Stimulated activated CD4-positive, alpha-beta T cell treated with anti-CD3 and anti-CD28 coated beads, Interleukin-4, amount 100 ng/mL, for 24 hours (primary cell): ENCODE data around the gene TMEM50B.
"Not testable (repeated sequence)": the region's sequence is repeated elsewhere in the genome, so short reads cannot be mapped to it uniquely, and the experiment has no call there.

ENCODE experiments used
- DNase-seq: peaks from one replicate; pipeline ENCODE4 v3.0.0-alpha.2; 2020

Gene TMEM50B

DNA sequence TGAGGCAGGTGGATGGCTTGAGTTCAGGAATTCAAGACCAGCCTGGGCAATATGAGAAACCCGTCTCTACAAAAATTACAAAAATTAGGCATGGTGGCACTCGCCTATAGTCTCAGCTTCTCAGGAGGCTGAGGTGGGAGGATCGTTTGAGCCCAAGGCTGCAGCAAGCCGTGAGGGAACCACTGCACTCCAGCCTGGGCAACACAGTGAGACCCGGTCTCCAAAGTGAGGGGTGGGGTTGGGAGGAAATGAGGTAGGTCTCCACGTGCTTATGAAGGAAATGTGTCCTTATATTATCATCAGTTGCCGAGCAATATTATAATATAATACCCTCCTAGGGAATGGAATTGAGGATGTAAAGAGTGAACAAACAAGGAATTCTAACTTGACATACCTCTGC is 2.7 kb downstream of the TMEM50B start:
- DNase-seq: no peak

DNA sequence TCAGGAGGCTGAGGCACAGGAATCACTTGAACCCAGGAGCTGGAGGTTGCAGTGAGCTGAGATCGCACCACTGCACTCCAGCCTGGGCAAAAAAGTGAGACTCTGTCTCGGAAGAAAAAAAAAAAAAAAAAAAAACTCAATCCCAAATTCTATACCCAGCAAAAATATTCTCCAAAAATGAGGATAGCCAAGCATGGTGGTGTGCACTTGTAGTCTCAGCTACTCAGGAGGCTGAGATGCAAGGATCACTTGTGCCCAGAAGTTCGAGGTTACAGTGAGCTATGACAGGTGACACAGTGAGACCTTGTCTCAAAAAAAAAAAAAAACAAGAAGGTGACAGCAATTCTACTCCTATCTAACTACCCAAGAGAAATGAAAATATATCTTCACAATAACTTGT is 6.4 kb downstream of the TMEM50B start:
- DNase-seq: no peak

DNA sequence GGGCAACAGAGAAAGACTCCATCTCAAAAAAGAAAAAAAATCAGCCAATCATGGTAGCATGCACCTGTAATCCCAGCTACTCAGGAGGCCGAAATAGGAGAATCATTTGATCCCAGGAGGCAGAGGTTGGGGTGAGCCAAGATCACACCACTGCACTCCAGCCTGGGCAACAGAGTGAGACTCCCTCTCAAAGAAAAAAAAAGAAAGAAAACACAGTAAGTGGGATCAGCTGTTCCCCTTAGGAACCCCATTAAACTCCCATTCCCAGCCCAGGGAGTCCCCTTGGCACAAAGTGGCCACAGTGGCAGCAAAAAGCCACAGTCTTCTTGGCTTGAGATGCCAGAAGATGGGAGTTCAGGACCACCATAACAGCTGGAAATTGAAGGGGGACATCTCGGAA is 9.1 kb downstream of the TMEM50B start:
- no peak for DNase-seq

DNA sequence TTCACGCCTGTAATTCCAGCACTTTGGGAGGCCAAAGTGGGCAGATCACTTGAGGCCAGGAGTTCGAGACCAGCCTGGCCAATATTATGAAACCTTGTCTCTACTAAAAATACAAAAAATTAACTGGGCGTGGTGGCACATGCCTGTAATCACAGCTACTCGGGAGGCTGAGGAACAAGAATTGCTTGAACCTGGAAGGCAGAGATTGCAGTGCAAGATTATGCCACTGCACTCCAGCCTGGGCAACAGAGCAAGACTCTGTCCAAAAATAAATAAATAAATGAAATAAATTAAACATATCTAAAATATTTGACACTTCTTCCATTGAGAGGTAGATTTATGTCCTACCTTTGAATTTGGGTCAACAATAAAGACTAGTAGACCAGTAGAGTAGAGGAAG is 10.6 kb downstream of the TMEM50B start:
- DNase-seq: not testable (repeated sequence)

DNA sequence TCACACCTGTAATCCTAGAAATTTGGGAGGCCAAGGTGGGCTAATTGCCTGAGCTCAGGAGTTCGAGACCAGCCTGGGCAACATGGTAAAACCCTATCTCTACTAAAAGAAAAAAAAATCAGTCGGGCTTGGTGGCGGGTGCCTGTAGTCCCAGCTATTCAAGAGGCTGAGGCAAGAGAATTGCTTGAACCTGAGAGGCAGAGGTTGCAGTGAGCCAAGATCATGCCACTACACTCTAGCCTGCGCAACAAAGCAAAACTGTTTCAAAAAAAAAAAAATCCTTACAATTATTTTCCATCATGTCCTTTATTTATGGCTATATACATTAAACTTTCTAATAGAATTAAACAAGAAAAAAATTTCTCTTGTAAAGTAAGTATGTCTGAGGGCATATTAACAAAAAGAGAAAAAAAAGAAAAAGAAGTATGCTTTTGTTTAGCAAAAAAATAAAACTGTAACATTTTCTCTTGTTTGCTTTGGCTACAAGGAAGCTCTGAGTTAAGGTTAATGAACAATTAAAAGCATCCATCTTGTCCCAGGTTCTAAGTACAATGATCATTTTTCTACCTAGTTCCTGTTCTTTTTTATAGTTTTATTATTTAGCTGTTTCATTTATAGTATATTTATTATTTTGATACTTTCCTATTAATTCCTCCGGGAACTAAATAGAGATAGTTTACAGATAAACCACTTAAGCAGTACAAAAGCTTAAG is 18.1 kb downstream of the TMEM50B start:
- no peak for DNase-seq

DNA sequence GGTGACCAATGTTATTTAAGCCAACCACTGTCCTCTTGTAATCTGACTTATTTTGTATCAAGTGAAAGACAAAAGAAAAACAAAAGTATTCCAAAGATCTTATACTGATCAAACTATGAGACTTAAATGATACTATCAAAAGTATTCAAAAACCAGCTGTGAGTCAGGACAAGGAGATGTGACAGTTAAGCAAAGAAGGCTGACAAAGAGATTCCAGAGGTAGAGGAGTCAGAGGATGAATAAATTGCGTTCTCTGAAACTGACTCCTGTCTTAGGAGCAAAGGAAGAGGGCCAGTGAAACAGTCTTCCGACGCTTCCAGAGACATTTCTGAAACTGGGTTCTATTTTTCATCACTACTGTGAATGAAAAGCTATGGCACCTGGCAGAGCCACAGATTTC is 20.9 kb downstream of the TMEM50B start:
- no peak for DNase-seq

DNA sequence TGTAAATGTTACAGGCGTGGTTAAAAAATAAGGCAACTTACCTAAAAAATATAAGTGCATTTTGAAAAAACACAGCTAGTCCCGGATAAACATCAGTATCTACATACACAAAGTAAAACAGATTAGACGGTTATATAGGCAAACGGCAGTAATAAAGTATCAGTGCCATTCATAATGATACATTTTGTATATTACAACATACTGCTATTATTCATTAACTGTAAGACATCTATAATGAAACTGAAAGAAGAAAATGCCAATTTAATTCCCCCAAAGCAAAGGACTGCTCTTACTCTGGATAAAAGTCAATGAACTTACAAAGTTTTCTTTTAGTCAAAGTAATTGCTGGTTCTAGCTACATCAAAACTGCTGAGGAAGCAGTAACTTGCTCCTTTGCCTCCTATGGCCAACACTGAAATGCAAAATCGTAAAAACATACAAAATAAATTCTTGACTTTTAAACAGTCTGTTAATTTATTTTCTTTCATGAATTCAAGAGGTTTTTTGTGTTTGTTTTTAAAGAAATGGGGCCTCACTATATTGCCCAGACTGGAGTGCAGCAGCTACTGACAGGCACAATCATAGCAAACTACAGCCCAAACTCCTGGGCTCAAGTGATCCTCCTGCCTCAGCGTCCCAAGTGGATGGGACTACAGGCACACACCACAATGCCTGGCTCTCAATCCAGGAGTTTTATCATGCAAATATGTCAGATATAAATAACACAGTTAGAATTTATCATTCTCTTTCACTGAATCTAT is 23.9 kb downstream of the TMEM50B start:
- DNase-seq: no peak

DNA sequence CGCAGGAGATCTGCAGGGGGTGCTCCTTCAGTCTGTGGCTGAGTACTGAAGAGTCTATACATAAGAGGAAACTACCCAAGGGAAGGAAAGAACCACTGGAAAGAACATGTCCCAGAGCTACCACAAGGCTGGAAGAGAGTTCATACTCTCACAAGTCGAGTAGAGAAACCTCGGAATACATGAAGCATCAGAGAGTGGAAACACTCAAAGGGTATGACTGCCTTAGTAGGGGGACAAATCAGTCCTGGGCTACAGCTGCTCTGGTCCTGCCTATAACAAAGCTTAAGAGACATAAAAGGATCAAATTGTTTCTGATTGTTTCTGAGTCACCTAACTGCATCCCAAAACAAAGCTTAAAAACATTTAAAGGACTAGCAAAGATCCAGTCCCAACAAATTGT is 27.4 kb downstream of the TMEM50B start:
- DNase-seq: no peak

DNA sequence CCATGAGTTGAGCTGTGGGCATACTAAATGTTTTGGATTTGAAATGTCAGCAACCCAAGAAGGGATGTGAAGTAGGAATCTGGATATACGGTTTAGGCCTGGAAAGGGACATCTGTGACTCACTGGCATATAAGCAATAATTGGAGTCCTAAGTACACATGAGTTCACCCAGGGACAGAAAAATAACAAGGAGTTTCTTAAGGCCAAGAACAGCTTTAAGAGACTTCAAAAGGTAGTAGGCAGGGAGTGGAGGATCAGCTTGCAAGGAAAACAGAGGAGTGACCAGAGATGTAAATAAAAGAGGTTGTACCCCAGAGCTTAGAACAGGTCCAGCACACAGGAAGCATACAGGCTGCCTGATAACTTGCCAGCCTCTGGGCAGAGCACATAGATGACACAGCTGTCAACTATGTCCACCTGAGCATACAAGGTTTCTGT is 28.1 kb downstream of the TMEM50B start:
- DNase-seq: no peak

DNA sequence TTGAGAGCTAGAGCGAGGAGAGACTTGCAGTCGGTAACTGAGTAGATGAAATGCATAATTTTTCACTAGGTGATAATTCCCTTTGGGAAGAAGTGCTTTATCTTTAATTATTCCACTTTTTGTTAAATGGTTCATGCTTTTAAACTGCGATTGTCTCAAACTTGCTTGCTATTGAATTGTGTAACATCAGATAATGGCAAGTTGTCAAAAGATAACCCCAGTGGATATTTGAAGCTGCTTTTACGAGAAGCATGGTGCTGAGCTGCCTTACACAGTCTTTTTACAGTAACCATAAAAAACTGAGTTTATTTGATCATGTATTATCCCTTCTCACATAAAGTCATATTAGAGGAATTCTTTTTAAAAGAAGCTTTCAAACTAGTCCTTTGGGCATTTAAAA is 30.2 kb downstream of the TMEM50B start:
- no peak for DNase-seq

DNA sequence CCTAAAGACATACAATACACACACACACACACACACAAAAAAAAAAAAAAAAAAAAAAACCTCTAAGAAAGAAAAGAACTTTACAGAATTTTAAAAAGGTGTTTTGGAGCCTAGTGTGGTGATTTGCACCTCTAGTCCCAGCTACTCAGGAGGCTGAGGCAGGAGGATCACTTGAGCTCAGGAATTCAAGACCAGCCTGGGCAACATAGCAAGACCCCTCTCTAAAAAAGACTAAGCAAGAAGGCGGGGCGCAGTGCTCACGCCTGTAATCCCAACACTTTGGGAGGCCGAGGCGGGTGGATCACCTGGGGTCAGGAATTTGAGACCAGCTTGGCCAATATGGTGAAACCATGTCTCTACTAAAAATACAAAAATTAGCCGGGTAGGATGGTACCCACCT is 33.2 kb downstream of the TMEM50B start:
- not testable (repeated sequence) for DNase-seq

DNA sequence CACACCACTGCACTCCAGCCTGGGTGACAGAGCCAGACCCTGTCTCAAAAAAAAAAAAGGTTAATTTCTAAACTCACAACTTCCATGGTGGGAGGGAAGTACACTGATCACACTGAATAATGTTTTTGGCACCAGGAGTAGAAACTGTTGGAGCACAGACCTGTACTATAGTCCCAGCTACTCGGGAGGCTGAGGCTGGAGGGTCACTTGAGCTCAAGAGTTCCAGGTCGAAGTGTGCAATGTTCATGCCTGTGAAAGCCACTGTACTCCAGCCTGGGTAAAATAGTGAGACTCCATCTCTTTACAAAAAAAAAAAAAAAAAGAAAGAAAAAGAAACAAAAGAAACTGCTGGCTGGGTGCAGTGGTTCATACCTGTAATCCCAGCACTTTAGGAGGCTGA is 35.3 kb downstream of the TMEM50B start:
- DNase-seq: no peak

DNA sequence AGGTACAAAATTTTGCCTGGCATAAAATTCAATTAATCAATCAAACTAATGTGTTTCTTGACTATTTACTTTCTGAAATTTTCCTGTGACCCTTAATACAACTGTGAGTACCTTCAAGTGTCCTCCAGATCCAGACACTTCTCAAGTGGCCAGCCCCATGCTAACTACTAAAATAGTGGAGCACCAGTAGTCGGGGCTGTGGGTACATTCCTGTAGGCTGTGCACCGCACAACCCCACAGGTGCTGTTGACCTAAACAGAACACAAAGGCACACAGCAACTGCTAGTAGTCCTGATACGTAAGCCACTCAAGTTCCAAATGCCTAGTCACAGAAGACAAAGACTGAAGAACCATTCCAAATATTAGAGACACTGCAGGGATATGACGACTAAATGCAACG is 36.6 kb downstream of the TMEM50B start:
- DNase-seq: no peak

DNA sequence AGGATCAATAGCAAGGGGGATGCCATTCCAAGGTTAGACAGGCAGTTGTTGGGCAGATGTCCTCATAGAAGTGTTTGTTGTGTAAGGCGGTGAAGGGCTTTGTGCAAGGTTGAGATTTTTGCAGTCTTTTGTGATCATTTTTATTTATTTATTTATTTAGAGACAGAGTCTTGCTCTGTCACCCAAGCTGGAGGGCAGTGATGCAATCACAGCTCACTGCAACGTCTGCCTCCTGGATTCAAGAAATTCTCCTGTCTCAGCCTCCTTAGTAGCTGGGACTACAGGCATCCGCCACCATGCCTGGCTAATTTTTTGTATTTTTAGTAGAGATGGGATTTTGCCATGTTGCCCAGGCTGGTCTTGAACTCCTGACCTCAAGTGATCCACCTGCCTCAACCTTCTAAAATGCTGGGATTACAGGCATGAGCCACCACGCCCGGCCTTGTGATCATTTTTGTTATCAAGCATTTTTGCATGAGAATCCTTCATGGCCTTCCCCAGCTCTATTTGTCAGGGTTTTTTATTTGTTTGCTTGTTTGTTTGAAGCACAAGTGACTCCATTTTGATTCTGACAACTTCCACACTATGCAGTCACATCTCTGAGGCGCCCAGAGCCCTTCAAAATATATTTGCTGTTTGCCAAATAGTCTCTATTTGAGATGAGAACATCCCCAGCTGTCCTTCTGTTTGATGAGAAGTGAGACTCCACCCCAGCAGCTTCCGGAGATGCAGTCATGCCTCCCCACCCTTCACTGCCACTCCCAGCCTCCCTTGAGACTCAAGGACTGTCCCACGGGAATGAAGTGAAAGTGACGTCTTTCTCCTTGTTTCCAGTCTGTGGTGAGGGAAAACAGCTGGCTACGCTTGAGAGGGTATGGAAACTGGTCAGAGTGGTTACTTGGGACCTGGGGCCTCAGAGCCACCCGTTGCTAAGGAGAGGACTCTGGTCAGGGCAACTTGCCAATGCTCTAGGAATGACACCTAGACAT is 38.0 kb downstream of the TMEM50B start:
- no peak for DNase-seq

DNA sequence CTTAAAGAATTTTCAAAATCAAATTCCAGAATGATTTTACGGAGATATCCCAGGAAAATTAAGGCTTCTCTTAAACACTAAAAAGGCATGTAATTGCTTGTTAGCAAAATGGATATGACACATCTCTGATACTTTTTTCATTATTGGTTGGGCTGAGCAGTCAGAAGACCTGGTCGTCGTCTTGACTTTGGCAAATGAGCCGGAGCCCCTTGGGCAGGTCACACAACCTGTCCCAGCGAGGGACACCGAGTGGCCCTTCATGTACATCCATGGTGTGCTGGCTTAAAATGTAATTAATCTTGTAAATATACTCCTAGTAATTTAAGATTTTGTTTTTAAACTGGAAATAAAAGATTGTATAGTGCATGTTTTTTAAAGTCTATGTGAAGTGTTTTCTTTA is 42.6 kb downstream of the TMEM50B start:
- DNase-seq: no peak

DNA sequence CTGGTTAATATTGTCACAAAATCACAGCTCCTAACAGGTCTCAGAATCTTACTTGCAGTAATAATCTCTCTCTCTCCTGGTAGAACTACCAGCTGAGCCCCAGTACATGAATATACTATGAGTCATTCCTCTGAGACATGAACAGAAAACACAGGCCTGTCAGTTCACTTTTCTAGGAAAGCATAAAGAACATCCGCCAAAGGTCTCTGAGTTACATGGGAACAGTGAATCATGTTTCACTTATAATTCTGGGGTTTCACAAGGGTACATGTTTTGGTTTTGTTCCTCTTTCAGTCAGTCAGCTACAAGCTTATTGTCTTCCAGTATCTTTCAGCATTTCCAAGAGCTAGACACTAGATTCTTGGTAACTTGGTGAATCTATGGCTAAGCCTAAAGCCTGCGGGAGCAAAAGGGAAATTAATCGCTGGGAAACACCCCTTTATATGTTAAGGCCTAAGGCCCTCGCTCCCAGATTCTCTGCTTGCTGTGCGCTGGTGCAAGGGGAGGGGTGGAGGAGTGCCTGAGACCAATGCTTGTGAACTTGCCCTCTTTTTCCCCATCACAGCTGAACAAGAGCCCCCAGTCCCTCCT is 44.9 kb downstream of the TMEM50B start:
- DNase-seq: peak; percentile 43

DNA sequence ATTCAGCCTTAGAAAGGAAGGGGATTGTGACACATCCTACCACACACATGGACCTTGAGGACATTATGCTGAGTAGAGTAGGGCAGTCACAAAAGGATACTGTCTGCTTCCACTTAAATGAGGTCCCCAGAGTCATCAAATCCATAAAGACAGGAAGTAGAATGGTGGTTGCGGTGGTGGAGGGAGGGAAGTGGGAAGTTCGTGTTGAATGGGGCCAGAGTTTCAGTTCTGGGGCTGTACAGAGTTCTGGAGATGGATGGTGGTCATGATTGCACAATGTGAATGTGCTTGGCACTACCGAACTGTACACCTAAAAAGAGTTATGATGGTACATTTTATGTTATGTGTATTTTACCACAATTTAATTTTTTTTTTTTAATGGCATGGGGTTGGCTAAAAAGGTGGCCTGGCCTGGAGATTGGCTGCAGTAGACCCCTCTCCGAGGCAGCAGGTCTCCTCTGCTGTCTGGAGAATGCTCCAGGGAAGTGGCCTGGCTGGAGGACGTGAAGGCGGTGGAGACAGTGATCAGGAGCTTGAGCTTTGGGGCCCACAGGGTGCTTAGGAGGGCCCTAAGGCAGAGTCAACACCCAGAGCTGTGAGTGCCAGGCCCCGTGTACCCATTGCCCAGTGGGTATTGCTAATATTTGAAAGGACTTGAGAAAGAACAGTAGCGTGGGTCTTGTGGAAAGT is 46.2 kb downstream of the TMEM50B start:
- DNase-seq: no peak

DNA sequence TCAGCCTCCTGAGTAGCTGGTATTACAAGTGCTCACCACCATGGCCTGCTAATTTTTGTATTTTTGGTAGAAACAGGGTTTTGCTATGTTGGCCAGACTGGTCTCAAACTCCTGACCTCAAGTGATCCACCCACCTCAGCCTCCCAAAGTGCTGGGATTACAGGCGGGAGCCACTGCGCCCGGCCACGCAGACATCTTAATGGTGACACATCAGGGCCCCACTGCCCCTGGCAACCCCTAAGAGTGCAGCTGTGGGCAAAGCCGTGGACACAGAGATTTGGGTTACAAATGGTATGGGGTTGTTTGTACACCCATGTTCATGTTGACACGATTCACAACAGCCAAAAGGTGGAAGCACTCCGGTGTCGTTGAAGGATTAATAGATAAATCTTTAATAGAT is 46.8 kb downstream of the TMEM50B start:
- DNase-seq: no peak

DNA sequence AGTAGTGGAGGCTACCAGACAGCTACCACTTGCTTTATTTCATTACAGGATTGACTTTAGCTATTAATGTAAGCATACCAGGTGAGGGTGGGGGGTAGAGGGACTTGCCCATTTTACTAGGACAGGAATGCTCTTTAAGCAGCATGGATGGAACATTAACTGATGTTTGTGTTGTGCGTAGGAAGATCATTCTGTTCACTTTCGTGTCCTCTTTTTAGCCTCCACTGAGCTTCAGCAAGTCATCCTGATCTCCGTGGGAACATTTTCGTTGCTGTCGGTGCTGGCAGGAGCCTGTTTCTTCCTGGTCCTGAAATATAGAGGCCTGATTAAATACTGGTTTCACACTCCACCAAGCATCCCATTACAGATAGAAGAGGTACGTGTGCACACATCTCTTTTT is 47.3 kb downstream of the TMEM50B start:
- DNase-seq: no peak

DNA sequence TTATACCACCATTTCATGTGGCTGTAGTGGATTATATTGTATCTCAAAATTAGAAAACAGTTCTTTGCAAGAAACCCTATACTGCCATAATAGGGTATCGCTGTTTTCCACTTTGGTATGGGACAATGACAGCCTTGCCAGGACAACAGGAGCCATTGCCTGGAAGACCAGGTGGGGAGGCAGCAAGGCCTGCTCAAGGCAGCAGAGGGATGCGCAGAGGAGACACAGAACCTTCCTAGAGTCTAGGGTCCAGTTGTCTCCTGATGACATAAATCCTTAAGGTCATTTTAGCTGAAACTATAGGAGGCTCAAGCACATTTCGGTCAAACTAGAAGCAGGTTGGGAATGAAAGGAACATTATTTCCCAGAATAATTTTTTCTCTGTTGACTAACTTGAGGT is 48.9 kb downstream of the TMEM50B start:
- DNase-seq: no peak

DNA sequence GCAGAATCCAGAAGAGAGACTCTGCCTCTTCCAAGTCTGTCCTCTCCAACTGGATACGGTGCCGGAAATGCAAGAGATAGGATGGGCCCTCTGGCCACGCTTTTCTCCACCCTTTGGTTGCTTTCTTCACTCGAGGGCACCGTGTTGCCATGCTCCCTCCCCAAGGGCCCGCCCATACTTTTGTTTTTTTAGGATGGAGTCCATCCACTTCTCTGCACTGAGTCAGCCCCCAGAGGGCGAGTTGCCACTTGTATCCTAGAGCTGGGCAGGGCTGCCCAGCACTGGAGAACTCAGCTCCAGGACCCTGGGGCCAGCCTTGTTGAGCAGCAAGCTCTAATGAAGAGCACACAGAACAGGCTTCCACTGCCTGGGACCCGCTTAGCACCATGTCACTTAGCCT is 51.1 kb downstream of the TMEM50B start:
- no peak for DNase-seq

DNA sequence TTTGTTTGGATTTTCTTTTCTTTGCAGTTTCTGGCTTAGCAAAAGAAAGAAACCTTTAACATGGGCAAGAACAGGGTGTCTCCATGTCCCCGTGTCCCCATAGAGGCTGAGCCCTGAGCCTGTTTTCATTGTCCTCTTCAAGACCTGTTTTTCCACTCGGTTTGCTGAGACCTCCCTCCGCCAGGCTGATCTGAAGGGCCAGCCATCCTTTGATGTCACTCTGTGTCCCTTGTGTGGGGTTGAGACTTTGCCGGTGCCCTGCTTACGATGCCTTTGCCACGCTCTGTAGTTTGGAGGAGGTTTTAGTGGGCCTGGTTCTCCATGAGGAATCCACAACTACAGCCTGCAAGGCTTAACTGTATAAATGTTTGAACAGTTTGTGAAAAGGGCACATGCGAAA is 52.7 kb downstream of the TMEM50B start:
- DNase-seq: no peak
